Loucy (cell line): ENCODE data around the gene TAF3.

Experiments used
- H2AFZ ChIP-seq: fragments of 200-600 bp; sonication (generic); 2 replicates; pipeline ENCODE4 v1.6.0; 2016; ENCODE audit warnings: antibody characterized with exemption, mild to moderate bottlenecking, low read length, moderate library complexity
- H3F3A ChIP-seq: fragments of 200-600 bp; 2 replicates; pipeline ENCODE4 v1.6.0; 2016; ENCODE audit warnings: antibody characterized with exemption, low read depth, mild to moderate bottlenecking
- H3K27me3 ChIP-seq: fragments of 200-600 bp; sonication (generic); 2 replicates; pipeline ENCODE4 v1.6.1; 2014; ENCODE audit warnings: low read length, mild to moderate bottlenecking; ENCODE audit not compliant: insufficient read depth, poor library complexity, severe bottlenecking
- H3K36me3 ChIP-seq: fragments of 200-600 bp; sonication (generic); 2 replicates; pipeline ENCODE4 v1.6.1; 2016; ENCODE audit warnings: low read length; ENCODE audit not compliant: insufficient read depth
- H3K4me1 ChIP-seq: fragments of 200-600 bp; sonication (generic); 2 replicates; pipeline ENCODE4 v1.5.1; 2014; ENCODE audit warnings: low read length, mild to moderate bottlenecking; ENCODE audit not compliant: insufficient read depth, poor library complexity, severe bottlenecking
- H3K4me2 ChIP-seq: fragments of 200-600 bp; sonication (generic); 2 replicates; pipeline ENCODE4 v1.6.0; 2014; ENCODE audit warnings: antibody characterized with exemption, low read length, low read depth, mild to moderate bottlenecking; ENCODE audit not compliant: poor library complexity, severe bottlenecking
- H3K4me3 ChIP-seq: fragments of 200-600 bp; sonication (generic); 2 replicates; pipeline ENCODE4 v1.5.1; 2014; ENCODE audit warnings: low read length, mild to moderate bottlenecking, mixed read lengths; ENCODE audit not compliant: poor library complexity, severe bottlenecking
- H3K79me2 ChIP-seq: fragments of 200-600 bp; sonication (generic); 2 replicates; pipeline ENCODE4 v1.6.1; 2014; ENCODE audit warnings: low read length; ENCODE audit not compliant: insufficient read depth
- H3K9ac ChIP-seq: fragments of 200-600 bp; sonication (generic); 2 replicates; pipeline ENCODE4 v1.6.0; 2014; ENCODE audit warnings: mild to moderate bottlenecking, low read depth, low read length, moderate library complexity; ENCODE audit not compliant: poor library complexity, severe bottlenecking
- H3K9me2 ChIP-seq: fragments of 200-600 bp; sonication (generic); replicated peaks from 2 replicates; pipeline ENCODE4 v1.6.1; 2016; ENCODE audit warnings: low read depth, low read length, mixed read lengths
- H3K9me3 ChIP-seq: fragments of 200-600 bp; sonication (generic); 2 replicates; pipeline ENCODE4 v1.6.1; 2014; ENCODE audit warnings: mild to moderate bottlenecking, antibody characterized with exemption, low read length, low read depth; ENCODE audit not compliant: insufficient read depth
- H4K20me1 ChIP-seq: fragments of 200-600 bp; sonication (generic); 2 replicates; pipeline ENCODE4 v1.6.0; 2014; ENCODE audit warnings: antibody characterized with exemption, low read length, mild to moderate bottlenecking; ENCODE audit not compliant: insufficient read depth, poor library complexity, severe bottlenecking
- EZH2phosphoT487 ChIP-seq: fragments of 200-600 bp; IDR thresholded peaks from 2 replicates; pipeline ENCODE4 v1.6.1; 2018; ENCODE audit warnings: antibody characterized with exemption, mild to moderate bottlenecking, moderate library complexity, borderline replicate concordance
- TF ChIP-seq, protein P1 (sequence below): fragments of 200-600 bp; sonication (generic); conservative IDR thresholded peaks from 2 replicates; pipeline ENCODE4 v1.5.1; 2014; ENCODE audit warnings: mild to moderate bottlenecking, antibody characterized with exemption, low read length

Gene TAF3

DNA sequence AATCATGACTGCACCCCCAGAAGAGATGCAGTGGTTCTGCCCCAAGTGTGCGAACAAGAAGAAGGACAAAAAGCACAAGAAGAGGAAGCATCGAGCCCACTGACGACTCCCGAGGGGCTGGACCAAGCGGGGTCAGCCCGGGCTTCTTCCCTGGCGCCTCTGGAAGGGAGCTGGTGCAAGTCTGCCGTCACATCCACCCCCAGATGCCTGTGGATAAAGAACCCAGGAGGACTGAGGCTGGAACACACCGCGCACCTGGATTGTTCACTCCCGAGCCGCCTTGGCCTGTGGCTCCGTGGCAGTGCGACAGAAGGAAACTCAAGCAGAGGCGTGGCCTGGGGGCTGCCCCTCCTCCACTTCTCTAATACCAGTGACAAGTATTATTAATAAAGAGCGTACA is 196.3 kb downstream of the TAF3 start:
- no peak overlapping the region for H3K9ac ChIP-seq
- H2AFZ ChIP-seq, result no peak overlapping the region
- no peaks in the 10 kb centered on the region for H3F3A ChIP-seq
- TF ChIP-seq EZH2phosphoT487, result no peak
- TF ChIP-seq, protein P1, sequence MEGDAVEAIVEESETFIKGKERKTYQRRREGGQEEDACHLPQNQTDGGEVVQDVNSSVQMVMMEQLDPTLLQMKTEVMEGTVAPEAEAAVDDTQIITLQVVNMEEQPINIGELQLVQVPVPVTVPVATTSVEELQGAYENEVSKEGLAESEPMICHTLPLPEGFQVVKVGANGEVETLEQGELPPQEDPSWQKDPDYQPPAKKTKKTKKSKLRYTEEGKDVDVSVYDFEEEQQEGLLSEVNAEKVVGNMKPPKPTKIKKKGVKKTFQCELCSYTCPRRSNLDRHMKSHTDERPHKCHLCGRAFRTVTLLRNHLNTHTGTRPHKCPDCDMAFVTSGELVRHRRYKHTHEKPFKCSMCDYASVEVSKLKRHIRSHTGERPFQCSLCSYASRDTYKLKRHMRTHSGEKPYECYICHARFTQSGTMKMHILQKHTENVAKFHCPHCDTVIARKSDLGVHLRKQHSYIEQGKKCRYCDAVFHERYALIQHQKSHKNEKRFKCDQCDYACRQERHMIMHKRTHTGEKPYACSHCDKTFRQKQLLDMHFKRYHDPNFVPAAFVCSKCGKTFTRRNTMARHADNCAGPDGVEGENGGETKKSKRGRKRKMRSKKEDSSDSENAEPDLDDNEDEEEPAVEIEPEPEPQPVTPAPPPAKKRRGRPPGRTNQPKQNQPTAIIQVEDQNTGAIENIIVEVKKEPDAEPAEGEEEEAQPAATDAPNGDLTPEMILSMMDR, result no peak
- no peak overlapping the region for H3K4me2 ChIP-seq
- H3K36me3 ChIP-seq, result peaks cover 32% of the 10 kb centered on the region
- H3K9me2 ChIP-seq, result no peaks in the 10 kb centered on the region
- H3K79me2 ChIP-seq, result no peaks in the 10 kb centered on the region
- no peaks in the 10 kb centered on the region for H3K4me1 ChIP-seq
- no peaks in the 10 kb centered on the region for H3K27me3 ChIP-seq
- no peaks in the 10 kb centered on the region for H3K9me3 ChIP-seq
- no peaks in the 10 kb centered on the region for H4K20me1 ChIP-seq
- no peak overlapping the region for H3K4me3 ChIP-seq

DNA sequence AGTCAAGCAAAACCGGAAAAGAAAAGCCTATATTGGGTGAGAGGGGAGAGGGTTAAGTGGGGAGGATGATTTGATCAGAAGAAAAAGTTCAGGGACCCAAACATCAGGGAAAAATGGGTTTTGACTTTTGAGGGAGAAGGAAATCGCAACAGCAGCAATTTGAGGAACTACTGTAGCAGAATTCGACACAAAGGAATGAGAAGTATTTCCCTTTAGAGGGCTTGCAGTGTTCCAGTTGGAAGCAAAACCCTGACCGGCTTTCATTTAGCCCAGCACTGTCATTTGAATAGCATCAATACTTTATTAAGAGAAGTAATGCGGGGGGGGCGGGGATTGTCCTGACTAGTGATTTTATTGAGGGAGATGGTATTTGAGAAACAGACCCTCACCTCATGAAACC is 199.0 kb downstream of the TAF3 start:
- H3K4me3 ChIP-seq, result no peak overlapping the region
- H3K36me3 ChIP-seq, result peaks cover 17% of the 10 kb centered on the region
- no peaks in the 10 kb centered on the region for H3K9me3 ChIP-seq
- H3K4me2 ChIP-seq, result no peak overlapping the region
- no peaks in the 10 kb centered on the region for H3K4me1 ChIP-seq
- no peak overlapping the region for H2AFZ ChIP-seq
- H3K9me2 ChIP-seq, result no peaks in the 10 kb centered on the region
- no peaks in the 10 kb centered on the region for H3K79me2 ChIP-seq
- no peaks in the 10 kb centered on the region for H3F3A ChIP-seq
- H4K20me1 ChIP-seq, result no peaks in the 10 kb centered on the region
- no peaks in the 10 kb centered on the region for H3K27me3 ChIP-seq
- H3K9ac ChIP-seq, result no peak overlapping the region
- TF ChIP-seq, protein P1, result no peak
- no peak for TF ChIP-seq EZH2phosphoT487

DNA sequence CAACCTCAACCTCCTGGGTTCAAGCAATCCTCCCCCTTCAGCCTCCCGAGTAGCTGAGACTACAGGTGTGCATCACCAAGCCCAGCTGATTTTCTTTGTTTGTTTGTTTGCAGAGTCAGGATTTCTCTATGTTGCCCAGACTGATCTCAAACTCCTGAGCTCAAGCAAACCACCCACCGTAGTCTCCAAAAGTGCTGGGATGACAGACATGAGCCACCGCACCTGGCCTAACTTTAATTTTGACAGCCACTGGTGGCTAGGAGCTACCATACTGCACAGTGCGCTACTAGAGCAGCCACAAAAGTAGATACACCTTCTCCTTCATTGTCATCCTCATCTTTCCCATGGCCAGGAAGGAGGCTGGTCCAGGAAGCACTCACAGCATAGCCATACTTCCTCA is 205.0 kb downstream of the TAF3 start:
- no peak overlapping the region for H2AFZ ChIP-seq
- no peaks in the 10 kb centered on the region for H3F3A ChIP-seq
- H3K27me3 ChIP-seq, result no peaks in the 10 kb centered on the region
- TF ChIP-seq, protein P1, result no peak
- no peaks in the 10 kb centered on the region for H3K9me3 ChIP-seq
- no peak overlapping the region for H3K4me2 ChIP-seq
- H3K36me3 ChIP-seq, result no peaks in the 10 kb centered on the region
- H3K79me2 ChIP-seq, result no peaks in the 10 kb centered on the region
- H3K9me2 ChIP-seq, result no peaks in the 10 kb centered on the region
- no peaks in the 10 kb centered on the region for H3K4me1 ChIP-seq
- no peak overlapping the region for H3K4me3 ChIP-seq
- no peaks in the 10 kb centered on the region for H4K20me1 ChIP-seq
- no peak overlapping the region for H3K9ac ChIP-seq
